ENCODE results near the gene ELL.
"Not testable (repeated sequence)": the region's sequence is repeated elsewhere in the genome, so short reads cannot be mapped to it uniquely, and the experiment has no call there.

The ELL gene

DNA sequence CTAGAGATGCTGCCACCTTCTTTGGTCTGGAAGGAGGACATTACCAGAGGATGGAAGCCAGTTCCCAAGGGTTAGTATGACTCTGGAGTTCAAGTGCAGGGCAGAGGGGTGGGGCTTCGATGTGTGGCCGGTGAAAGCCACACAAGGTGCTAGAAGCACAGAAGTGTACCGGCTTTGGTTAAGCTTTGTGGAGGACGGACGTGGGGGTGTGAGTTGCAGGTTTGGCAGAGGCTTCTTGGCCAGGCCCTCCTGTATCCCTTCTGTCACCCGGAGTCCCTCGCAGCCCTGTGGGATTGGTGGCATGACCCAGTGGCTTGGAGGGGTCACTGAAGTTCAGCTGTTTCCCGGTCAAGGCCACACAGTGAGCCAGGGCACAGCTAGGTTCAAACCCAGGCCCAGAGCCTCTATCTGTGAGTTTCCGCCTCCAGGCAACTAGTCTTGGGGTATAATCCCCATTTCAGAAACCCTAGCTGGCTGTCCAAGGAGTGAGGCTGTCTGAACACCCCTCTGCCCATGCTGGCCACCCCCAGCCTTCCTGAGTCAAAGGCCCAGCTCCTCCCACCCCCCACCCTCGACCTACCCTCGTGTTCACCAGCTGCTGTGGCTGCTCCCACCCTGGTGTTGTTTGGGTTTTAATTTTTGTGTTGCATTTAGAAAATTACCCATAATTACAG, 107.2 kb downstream of the ELL start:
- TF ChIP-seq, protein P1, sequence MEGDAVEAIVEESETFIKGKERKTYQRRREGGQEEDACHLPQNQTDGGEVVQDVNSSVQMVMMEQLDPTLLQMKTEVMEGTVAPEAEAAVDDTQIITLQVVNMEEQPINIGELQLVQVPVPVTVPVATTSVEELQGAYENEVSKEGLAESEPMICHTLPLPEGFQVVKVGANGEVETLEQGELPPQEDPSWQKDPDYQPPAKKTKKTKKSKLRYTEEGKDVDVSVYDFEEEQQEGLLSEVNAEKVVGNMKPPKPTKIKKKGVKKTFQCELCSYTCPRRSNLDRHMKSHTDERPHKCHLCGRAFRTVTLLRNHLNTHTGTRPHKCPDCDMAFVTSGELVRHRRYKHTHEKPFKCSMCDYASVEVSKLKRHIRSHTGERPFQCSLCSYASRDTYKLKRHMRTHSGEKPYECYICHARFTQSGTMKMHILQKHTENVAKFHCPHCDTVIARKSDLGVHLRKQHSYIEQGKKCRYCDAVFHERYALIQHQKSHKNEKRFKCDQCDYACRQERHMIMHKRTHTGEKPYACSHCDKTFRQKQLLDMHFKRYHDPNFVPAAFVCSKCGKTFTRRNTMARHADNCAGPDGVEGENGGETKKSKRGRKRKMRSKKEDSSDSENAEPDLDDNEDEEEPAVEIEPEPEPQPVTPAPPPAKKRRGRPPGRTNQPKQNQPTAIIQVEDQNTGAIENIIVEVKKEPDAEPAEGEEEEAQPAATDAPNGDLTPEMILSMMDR (IDR thresholded peaks at IDR 0.05; ENCODE audit: extremely low read depth, missing control alignments): no peak
- no peak for DNase-seq (ENCODE audit: low spot score)

DNA sequence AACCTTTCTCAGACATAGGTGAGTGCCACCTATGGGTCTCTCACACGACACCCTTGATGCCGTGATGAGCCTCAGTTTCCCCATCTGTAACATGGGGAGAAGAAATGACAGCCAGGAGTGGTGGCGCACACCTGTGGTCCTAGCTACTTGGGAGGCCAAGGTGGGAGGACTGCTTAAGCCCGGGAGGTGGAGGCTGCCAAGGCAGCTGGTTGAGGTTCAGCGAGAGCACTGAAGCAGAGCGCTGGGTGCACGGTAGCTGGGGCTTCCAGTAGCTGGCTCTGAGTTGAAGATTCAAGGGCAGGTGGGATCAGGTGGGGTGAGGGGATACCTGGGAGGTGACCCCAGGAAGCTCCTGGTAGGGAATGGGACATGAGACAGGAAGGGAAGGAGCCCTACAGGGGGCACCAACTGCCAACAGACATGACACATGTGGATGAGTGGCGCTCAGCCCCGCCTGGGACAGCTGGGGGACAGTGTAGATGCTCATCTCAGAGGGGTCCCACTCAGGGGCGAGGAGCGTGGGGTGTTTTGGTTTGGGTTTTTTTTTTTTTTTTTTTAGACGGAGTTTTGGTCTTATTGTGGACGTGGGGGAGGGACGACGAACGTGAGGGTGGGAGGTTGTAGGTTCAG, 109.1 kb downstream of the ELL start:
- TF ChIP-seq, protein P1 (IDR thresholded peaks at IDR 0.05; ENCODE audit: extremely low read depth, missing control alignments): no peak
- DNase-seq (ENCODE audit: low spot score): no peak

DNA sequence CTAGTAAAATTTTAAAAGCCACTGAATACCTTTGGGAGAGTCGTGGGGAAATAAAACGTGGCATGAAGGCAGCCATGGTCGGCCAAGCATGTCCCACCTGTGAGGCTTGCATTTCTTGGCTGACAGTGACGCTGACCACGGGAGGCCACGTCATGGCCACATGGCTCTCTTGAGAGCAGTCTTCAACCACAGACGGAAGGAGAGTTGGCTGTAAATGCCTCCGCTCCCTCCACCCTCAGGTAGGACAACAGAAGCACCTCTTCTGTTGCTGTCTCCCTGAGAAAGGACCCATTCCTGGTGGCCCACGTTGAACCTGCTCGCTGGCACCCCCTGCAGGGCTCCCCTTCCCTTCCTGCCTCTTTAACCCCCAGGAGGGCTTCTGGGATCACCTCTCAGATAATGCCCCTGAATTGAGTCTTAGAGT, 113.8 kb downstream of the ELL start:
- TF ChIP-seq, protein P1 (IDR thresholded peaks at IDR 0.05; ENCODE audit: extremely low read depth, missing control alignments): peak; percentile 16
- peak; percentile 73 for DNase-seq (ENCODE audit: low spot score)

DNA sequence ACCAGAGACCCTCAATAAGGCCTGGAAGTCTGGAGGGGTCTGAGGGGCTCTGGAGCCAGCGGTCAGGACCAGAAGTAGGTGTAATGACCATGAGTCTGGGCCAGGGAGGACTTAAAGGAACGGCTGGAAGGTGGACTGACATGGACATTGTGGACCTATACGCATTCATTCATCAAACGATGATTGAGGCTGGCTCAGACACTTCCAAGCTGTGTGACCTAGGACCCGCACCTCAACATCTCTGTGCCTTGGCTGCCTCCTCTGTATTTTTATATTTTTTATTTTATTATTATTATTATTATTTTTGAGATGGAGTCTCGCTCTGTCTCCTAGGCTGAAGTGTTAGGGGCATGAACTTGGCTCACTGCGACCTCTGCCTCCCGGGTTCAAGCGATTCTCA, 115.1 kb downstream of the ELL start:
- TF ChIP-seq, protein P1 (IDR thresholded peaks at IDR 0.05; ENCODE audit: extremely low read depth, missing control alignments): no peak
- DNase-seq (ENCODE audit: low spot score): no peak

DNA sequence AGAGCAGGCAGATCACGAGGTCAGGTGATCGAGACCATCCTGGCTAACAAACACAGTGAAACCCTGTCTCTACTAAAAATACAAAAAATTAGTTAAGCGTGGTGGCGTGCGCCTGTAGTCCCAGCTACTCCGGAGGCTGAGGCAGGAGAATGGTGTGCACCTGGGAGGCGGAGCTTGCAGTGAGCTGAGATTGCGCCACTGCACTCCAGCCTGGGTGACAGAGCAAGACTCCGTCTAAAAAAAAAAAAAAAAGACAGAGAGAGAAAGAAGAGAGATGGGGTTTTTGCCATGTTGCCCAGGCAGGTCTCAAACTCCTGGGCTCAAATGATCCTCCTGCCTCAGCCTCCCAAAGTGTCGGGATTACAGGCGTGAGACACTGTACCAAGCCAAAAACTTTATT, 116.1 kb downstream of the ELL start:
- DNase-seq (ENCODE audit: low spot score): not testable (repeated sequence)

DNA sequence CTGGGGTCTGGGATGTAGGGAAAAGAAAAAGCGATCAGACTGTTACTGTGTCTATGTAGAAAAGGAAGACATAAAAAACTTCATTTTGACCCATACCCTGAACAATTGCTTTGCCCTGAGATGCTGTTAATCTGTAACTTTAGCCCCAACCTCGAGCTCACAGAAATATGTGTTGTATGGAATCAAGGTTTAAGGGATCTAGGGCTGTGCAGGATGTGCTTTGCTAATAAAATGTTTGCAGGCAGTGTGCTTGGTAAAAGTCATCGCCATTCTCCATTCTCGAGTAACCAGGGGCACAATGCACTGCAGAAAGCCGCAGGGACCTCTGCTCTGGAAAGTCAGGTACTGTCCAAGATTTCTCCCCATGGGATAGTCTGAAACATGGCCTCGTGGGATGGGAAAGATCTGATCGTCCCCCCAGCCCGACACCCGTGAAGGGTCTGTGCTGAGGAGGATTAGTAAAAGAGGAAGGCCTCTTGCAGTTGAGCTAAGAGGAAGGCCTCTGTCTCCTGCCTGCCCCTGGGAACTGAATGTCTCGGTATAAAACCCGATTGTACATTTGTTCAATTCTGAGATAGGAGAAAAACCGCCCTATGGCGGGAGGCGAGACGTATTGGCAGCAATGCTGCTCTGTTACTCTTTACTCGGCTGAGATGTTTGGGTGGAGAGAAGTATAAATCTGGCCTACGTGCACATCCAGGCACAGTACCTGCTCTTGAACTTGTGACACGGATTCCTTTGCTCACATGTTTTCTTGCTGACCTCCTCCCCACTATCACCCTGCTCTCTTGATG, 119.2 kb downstream of the ELL start:
- not testable (repeated sequence) for DNase-seq (ENCODE audit: low spot score)

DNA sequence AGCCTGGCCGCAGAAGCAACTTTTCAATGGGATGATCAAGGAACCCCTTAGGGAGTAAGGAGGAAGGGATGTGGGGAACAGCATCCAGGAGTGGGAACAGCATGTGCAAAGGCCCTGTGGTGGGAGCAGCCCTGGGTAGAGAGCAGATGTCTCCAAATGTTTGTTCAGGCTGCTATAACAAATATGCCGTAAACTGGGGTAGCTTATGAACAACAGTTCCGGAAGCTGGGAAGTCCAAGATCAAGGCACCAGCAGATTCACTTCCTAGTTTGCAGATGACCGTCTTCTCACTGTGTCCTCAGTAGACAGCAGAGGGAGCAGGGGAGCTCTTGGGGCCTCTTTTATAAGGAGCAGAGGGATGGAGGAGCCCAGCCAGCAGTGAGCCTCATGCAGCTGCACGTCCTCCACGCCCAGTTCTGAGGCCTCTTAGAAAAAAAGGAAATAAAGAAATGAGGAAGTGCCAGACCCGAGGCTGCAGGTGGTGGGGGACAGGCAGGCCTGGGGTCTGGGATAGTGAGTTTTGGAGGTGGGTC, 120.2 kb downstream of the ELL start:
- DNase-seq (ENCODE audit: low spot score): peak; percentile 73
- TF ChIP-seq, protein P1 (IDR thresholded peaks at IDR 0.05; ENCODE audit: extremely low read depth, missing control alignments): peak; percentile 39

DNA sequence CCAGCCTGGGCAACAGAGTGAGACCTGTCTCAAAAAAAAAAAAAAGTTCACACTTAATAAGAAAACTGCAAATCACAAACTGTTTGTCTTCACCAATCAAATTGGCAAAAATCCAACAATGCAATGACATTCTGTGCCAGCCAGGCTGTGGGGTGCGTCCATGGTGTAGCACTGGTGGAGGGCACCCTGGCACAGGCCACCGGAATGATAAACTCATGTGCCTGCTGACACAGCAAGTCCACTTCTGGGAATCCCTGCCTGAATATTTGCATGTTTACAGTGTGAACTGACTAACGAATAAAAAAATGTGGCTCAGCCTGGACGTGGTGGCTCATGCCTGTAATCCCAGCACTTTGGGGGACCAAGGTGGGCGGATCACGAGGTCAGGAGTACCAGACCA, 122.9 kb downstream of the ELL start:
- TF ChIP-seq, protein P1 (IDR thresholded peaks at IDR 0.05; ENCODE audit: extremely low read depth, missing control alignments): no peak
- no peak for DNase-seq (ENCODE audit: low spot score)

Measured in GM20000 (cell line).